ENCODE results near the gene USP3. TPM values are rescaled to one million over a fixed set of nuclear protein-coding genes. Genes with fewer than 3 reads are reported as not detected.

Gene USP3
- total and polyA plus RNA-seq, 9 of the 15 experiments (the other 6 are each of a cell fraction or from before 2014, with no cell fraction given), result 17.3 to 54.3 (median 34.8) TPM

DNA sequence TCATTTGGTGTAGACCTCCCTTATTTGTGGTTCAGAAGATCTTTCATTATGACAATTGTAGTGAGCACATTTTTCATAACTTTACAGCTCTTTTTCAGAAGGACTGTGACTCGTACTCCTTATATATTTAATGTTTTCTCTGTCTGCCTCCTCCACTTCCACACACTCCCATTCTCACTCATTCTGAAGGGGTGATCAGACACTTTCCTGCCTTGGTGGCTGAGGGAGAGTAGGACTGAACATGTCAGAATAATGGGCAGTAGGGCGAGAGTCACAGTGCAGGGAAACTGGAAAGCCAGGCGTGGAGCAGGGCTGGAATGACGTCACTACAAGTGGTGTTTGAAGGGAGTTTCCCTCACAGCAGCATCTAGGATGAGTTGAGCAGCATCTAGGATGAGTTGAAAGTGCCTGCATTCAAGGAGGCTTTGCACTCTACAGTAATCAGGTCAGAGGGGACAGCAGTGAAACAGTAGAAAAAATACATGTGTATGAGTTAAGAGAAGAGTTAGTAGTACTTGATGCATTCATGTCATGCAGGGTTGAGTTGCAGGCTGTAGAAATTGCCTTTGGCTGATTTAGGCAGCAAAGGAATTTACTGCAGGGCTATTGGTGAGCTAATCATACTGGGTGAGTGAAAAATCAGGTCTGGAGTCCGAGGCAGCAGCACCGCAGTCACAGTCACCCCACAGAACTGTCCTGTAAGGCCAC is 56.5 kb downstream of the USP3 start:
- in situ Hi-C loops (cut with MboI), result no loop called here
- intact Hi-C loops (cut with micrococcal nuclease), result no loop called here
- Histone ChIP-seq H3K9me3 (replicated peaks; ENCODE audit: control insufficient read depth, insufficient read depth, low read depth, low read length) (no peaks in the 10 kb centered on the region), H3K27me3 (ENCODE audit: control insufficient read depth in 2 of 2, insufficient read depth in 2 of 2, low read length in 2 of 2) (no peaks in the 10 kb centered on the region), H3K36me3 (ENCODE audit: control insufficient read depth, insufficient read depth, low read length) (peaks cover 86% of the 10 kb centered on the region), H3K79me2 (ENCODE audit: control insufficient read depth, insufficient read depth, low read length) (no peaks in the 10 kb centered on the region), H2AFZ (ENCODE audit: low read depth, low read length) (no peak overlapping the region), H3K4me3 (no peak overlapping the region), H3K27ac (ENCODE audit: extremely low read depth, low read depth, low read length) (no peak overlapping the region), H4K20me1 (replicated peaks; ENCODE audit: control insufficient read depth, insufficient read depth, low read length) (no peaks in the 10 kb centered on the region), H3K9ac (ENCODE audit: insufficient read depth in 1 of 2, low read depth in 2 of 2, low read length in 2 of 2) (no peak overlapping the region), H3K9me1 (ENCODE audit: control insufficient read depth, insufficient read depth, low read length) (no peaks in the 10 kb centered on the region), H3K4me2 (ENCODE audit: insufficient read depth, low read length) (no peak overlapping the region), H3K4me1 (replicated peaks in 1 of 2; ENCODE audit: control insufficient read depth in 2 of 2, insufficient read depth in 2 of 2, low read length in 2 of 2) (no peaks in the 10 kb centered on the region)
- ChIA-PET CTCF (ENCODE audit: low intra/inter-chr PET ratio) (no interaction called here), POLR2A (interaction anchor here (1.1 kb wide), 1 partner anchor 10 kb away, joined by 3 read pairs; no protein-coding TSS in a partner anchor)
- ATAC-seq (no peak), FAIRE-seq (no peak), DNase-seq (ENCODE audit: extremely low read depth in 1 of 4, low spot score in 3 of 4) (no peak)
- no TSS peak for BruUV-seq (replicated peaks)
- WGBS (ENCODE audit: insufficient coverage, low coverage, missing lambda C conversion rate), result 91% methylated on average over 6 of the region's 6 CpGs
- TF ChIP-seq, protein P1, sequence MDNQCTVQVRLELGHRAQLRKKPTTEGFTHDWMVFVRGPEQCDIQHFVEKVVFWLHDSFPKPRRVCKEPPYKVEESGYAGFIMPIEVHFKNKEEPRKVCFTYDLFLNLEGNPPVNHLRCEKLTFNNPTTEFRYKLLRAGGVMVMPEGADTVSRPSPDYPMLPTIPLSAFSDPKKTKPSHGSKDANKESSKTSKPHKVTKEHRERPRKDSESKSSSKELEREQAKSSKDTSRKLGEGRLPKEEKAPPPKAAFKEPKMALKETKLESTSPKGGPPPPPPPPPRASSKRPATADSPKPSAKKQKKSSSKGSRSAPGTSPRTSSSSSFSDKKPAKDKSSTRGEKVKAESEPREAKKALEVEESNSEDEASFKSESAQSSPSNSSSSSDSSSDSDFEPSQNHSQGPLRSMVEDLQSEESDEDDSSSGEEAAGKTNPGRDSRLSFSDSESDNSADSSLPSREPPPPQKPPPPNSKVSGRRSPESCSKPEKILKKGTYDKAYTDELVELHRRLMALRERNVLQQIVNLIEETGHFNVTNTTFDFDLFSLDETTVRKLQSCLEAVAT (IDR thresholded peaks at IDR 0.05), result no peak
- no peak for TF ChIP-seq XRCC3 (IDR thresholded peaks at IDR 0.05)
- TF ChIP-seq NFE2 (IDR thresholded peaks at IDR 0.05; ENCODE audit: low read depth), result no peak
- no peak for TF ChIP-seq XRCC4 (IDR thresholded peaks at IDR 0.05; ENCODE audit: extremely low read depth, insufficient read depth, insufficient read length)
- TF ChIP-seq RAD51 (IDR thresholded peaks at IDR 0.05; ENCODE audit: borderline replicate concordance, low read depth), result no peak
- TF ChIP-seq POLR2H (tag; IDR thresholded peaks at IDR 0.05; ENCODE audit: low read depth), result no peak
- TF ChIP-seq RBM25 (IDR thresholded peaks at IDR 0.05; ENCODE audit: low read depth, low read length, severe bottlenecking), result no peak
- TF ChIP-seq, protein P2, sequence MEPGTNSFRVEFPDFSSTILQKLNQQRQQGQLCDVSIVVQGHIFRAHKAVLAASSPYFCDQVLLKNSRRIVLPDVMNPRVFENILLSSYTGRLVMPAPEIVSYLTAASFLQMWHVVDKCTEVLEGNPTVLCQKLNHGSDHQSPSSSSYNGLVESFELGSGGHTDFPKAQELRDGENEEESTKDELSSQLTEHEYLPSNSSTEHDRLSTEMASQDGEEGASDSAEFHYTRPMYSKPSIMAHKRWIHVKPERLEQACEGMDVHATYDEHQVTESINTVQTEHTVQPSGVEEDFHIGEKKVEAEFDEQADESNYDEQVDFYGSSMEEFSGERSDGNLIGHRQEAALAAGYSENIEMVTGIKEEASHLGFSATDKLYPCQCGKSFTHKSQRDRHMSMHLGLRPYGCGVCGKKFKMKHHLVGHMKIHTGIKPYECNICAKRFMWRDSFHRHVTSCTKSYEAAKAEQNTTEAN (CRISPR knock-in tag; IDR thresholded peaks at IDR 0.05), result no peak
- no peak for TF ChIP-seq SMAD3 (CRISPR knock-in tag; conservative IDR thresholded peaks at IDR 0.05)
- TF ChIP-seq FOXK2 (conservative IDR thresholded peaks at IDR 0.05 in 1 of 2, IDR thresholded peaks at IDR 0.05 in 1 of 2; ENCODE audit: low read depth in 2 of 2), result no peak
- TF ChIP-seq ZNF644 (tag; IDR thresholded peaks at IDR 0.05; ENCODE audit: low read depth), result no peak
- TF ChIP-seq, protein P3, sequence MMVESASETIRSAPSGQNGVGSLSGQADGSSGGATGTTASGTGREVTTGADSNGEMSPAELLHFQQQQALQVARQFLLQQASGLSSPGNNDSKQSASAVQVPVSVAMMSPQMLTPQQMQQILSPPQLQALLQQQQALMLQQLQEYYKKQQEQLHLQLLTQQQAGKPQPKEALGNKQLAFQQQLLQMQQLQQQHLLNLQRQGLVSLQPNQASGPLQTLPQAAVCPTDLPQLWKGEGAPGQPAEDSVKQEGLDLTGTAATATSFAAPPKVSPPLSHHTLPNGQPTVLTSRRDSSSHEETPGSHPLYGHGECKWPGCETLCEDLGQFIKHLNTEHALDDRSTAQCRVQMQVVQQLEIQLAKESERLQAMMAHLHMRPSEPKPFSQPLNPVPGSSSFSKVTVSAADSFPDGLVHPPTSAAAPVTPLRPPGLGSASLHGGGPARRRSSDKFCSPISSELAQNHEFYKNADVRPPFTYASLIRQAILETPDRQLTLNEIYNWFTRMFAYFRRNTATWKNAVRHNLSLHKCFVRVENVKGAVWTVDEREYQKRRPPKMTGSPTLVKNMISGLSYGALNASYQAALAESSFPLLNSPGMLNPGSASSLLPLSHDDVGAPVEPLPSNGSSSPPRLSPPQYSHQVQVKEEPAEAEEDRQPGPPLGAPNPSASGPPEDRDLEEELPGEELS (CRISPR knock-in tag; IDR thresholded peaks at IDR 0.05; ENCODE audit: borderline replicate concordance), result no peak
- TF ChIP-seq, protein P4, sequence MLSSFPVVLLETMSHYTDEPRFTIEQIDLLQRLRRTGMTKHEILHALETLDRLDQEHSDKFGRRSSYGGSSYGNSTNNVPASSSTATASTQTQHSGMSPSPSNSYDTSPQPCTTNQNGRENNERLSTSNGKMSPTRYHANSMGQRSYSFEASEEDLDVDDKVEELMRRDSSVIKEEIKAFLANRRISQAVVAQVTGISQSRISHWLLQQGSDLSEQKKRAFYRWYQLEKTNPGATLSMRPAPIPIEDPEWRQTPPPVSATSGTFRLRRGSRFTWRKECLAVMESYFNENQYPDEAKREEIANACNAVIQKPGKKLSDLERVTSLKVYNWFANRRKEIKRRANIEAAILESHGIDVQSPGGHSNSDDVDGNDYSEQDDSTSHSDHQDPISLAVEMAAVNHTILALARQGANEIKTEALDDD (IDR thresholded peaks at IDR 0.05), result no peak
- TF ChIP-seq, protein P5, sequence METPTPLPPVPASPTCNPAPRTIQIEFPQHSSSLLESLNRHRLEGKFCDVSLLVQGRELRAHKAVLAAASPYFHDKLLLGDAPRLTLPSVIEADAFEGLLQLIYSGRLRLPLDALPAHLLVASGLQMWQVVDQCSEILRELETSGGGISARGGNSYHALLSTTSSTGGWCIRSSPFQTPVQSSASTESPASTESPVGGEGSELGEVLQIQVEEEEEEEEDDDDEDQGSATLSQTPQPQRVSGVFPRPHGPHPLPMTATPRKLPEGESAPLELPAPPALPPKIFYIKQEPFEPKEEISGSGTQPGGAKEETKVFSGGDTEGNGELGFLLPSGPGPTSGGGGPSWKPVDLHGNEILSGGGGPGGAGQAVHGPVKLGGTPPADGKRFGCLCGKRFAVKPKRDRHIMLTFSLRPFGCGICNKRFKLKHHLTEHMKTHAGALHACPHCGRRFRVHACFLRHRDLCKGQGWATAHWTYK (CRISPR knock-in tag; IDR thresholded peaks at IDR 0.05), result no peak
- TF ChIP-seq ZNF3 (CRISPR knock-in tag; IDR thresholded peaks at IDR 0.05), result no peak

All from K562 (cell line).